ENCODE data around the gene COG5. TPM values are rescaled to one million over a fixed set of nuclear protein-coding genes. Genes with fewer than 3 reads are reported as not detected.

Gene COG5
- total and polyA plus RNA-seq, 3 donors from 2014 or later: 27.1 to 76.1 (median 70.6) TPM

DNA sequence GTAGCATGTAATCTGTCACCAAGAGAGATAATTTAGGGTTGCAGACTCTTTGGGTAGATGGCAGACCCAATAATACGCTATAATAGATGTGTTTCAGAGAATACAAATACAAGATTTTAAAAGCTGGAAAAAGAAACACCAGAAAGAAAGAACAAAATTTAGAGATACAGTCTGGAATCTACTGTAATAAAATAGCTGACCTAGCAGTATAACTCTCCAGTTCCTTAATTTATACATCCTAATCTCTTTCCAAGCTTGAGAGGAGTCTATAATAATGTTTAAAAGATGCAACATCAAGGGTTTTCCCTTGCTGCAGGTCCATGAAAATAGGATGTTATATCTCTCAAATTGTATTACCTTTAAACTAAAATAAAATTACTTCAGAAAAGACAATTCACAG lies 121.0 kb downstream of the COG5 start:
- 90 to 97% methylated on average over 1 of the region's 1 CpG for WGBS, 2 donors
- Histone ChIP-seq H3K27me3 (no peaks in the 10 kb centered on the region), H3K9me3 (no peaks in the 10 kb centered on the region), H3K4me1 (no peaks in the 10 kb centered on the region), H3K36me3 (ENCODE audit: low read depth, missing control alignments) (no peaks in the 10 kb centered on the region), H3K27ac (no peak overlapping the region), H3K4me3 (no peak overlapping the region)
- TF ChIP-seq, protein P1, sequence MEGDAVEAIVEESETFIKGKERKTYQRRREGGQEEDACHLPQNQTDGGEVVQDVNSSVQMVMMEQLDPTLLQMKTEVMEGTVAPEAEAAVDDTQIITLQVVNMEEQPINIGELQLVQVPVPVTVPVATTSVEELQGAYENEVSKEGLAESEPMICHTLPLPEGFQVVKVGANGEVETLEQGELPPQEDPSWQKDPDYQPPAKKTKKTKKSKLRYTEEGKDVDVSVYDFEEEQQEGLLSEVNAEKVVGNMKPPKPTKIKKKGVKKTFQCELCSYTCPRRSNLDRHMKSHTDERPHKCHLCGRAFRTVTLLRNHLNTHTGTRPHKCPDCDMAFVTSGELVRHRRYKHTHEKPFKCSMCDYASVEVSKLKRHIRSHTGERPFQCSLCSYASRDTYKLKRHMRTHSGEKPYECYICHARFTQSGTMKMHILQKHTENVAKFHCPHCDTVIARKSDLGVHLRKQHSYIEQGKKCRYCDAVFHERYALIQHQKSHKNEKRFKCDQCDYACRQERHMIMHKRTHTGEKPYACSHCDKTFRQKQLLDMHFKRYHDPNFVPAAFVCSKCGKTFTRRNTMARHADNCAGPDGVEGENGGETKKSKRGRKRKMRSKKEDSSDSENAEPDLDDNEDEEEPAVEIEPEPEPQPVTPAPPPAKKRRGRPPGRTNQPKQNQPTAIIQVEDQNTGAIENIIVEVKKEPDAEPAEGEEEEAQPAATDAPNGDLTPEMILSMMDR (IDR thresholded peaks at IDR 0.05): no peak
- TF ChIP-seq POLR2A (IDR thresholded peaks at IDR 0.05): no peak
- no peak for DNase-seq
- intact Hi-C loops (cut with DNase I; ENCODE audit: low total_unique reads): no loop called here

DNA sequence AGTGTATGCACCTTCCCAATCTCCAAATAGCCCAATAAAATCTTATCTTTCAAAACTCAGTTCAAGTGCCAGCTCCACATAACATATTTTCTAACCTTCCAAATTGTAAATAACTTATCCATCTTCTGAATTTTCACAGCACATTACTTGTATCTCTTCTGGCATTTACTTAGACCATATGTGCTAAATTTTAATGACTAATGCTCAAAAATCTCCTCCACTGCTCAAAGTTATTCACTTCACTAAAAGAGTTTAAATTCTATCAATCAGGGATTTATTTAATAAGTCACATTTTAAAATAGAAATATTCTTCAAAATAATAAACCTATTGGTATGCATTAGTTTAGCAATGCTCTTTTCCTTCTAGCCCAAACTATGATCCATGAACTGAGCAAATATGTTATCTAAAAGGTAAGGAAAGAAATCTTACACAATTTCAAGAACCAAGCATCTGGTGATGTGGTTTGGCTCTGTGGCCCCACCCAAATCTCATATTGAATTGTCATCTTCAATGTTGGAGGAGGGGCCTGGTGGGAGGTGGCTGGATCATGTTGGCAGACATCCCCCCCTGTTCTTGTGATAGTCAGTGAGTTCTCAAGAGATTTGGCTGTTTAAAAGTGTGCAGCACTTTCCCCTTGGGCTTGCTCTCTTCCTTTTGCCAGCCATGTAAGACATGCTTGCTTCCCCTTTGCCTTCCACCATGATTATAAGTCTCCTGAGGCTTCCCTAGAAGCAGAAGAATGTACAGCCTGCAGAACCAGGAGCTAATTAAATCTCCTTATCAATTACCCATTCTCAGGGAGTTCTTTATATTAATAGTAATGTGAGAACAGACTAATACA lies 121.9 kb downstream of the COG5 start:
- intact Hi-C loops (cut with DNase I; ENCODE audit: low total_unique reads): no loop called here
- Histone ChIP-seq H3K4me3 (no peak overlapping the region), H3K9me3 (no peaks in the 10 kb centered on the region), H3K4me1 (no peaks in the 10 kb centered on the region), H3K36me3 (ENCODE audit: low read depth, missing control alignments) (no peaks in the 10 kb centered on the region), H3K27ac (no peak overlapping the region), H3K27me3 (no peaks in the 10 kb centered on the region)
- DNase-seq: no peak
- no peak for TF ChIP-seq POLR2A (IDR thresholded peaks at IDR 0.05)
- TF ChIP-seq, protein P1 (IDR thresholded peaks at IDR 0.05): no peak

DNA sequence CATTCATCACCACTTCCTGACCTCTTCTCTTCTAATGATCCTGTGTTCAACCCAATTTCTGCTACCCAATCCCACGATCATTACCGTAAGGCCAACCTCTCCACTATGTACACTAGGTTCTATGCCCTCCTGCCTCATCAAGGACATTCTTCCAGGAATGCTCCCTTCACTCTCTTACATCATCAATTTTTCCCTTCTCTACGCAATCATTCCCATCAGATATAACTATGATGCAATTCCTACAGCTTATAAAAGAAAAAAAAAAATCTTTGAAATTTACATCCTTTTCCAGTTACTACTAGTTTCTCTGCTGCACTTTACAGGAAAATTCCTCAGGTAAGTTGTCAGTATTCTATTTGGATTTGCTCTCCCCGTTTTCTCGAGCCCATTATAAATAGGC lies 124.7 kb downstream of the COG5 start:
- Histone ChIP-seq H3K9me3 (no peaks in the 10 kb centered on the region), H3K36me3 (ENCODE audit: low read depth, missing control alignments) (no peaks in the 10 kb centered on the region), H3K4me3 (no peak overlapping the region), H3K27ac (no peak overlapping the region), H3K27me3 (no peaks in the 10 kb centered on the region), H3K4me1 (no peaks in the 10 kb centered on the region)
- intact Hi-C loops (cut with DNase I; ENCODE audit: low total_unique reads): no loop called here
- no peak for DNase-seq
- no peak for TF ChIP-seq POLR2A (IDR thresholded peaks at IDR 0.05)
- TF ChIP-seq, protein P1 (IDR thresholded peaks at IDR 0.05): no peak
- WGBS, 2 donors: 90 to 93% methylated on average over 5 of the region's 5 CpGs

- Histone ChIP-seq H3K4me1 (no peaks in the 10 kb centered on the region), H3K27me3 (no peaks in the 10 kb centered on the region), H3K36me3 (ENCODE audit: low read depth, missing control alignments) (no peaks in the 10 kb centered on the region), H3K4me3 (no peak overlapping the region), H3K27ac (no peak overlapping the region), H3K9me3 (no peaks in the 10 kb centered on the region)
- intact Hi-C loops (cut with DNase I; ENCODE audit: low total_unique reads): no loop called here
- no peak for TF ChIP-seq POLR2A (IDR thresholded peaks at IDR 0.05)
- TF ChIP-seq, protein P1 (IDR thresholded peaks at IDR 0.05): no peak
- no peak for DNase-seq
- 88 to 92% methylated on average over 1 of the region's 1 CpG for WGBS, 2 donors
Observed at GRCh38 chr7:107435749-107436148, 128.0 kb downstream of the COG5 start.

DNA sequence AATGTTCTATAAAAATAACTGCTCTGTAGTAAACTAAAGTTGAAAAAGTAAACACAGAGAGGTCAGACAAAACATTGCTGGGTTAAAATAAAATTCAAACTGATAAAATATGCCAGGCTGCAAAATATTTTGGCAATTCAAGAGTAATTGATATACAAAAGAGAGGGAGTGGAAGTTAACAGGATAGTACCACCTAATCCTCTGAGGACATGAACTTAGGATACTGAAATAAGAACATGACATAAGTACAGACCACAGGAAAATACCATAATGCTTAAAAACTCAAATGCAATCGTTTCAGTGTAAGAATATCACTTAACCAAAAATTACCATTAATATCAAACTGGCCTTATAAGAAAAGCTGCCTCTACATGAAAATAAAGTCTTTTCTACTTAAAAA lies 131.5 kb downstream of the COG5 start:
- Histone ChIP-seq H3K4me3 (no peak overlapping the region), H3K4me1 (no peaks in the 10 kb centered on the region), H3K36me3 (ENCODE audit: low read depth, missing control alignments) (no peaks in the 10 kb centered on the region), H3K27ac (no peak overlapping the region), H3K9me3 (no peaks in the 10 kb centered on the region), H3K27me3 (no peaks in the 10 kb centered on the region)
- intact Hi-C loops (cut with DNase I; ENCODE audit: low total_unique reads): no loop called here
- DNase-seq: no peak
- no peak for TF ChIP-seq POLR2A (IDR thresholded peaks at IDR 0.05)
- 78 to 81% methylated on average over 1 of the region's 1 CpG for WGBS, 2 donors
